NCI-H2081 (cell line): Measurements from ENCODE around the gene IP6K3.

Experiments used
- DNase-seq, 2 experiments: peaks; one replicate each; lab custom pipeline; 2025; lab: John Stamatoyannopoulos, UW

The IP6K3 gene

GRCh38 chr6:33705955-33706725, 40.6 kb downstream of the IP6K3 start:
- DNase-seq, result peak in 1 of 2 experiments; percentile 31

DNA sequence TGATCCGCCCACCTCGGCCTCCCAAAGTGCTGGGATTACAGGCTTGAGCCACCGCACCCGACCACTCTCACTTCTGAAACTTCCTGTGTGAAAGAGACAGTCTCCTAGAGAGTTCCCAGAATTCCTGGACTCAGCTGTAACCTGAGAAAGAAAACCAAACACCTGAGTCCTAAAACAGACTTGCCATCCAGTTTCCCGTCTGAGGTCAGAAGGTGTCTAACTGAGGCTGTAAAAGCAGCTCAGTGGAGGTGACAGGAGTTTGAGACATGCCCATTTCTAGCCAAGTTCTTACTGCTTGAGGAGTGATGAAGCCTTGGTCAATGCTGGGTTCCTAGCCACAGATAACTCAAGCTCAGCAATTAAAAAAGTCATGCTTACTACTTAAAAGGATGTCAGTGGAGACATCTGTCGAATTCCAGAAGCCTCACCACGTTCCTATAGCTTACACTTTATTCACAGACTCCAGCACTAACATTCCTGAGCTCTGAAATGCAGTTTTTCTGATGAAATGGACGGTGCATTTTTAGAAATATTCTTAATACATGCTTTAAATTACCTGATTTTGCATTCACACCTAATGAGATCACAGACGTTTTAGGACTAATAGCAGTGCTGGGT, 41.3 kb downstream of the IP6K3 start:
- no peak for DNase-seq

DNA sequence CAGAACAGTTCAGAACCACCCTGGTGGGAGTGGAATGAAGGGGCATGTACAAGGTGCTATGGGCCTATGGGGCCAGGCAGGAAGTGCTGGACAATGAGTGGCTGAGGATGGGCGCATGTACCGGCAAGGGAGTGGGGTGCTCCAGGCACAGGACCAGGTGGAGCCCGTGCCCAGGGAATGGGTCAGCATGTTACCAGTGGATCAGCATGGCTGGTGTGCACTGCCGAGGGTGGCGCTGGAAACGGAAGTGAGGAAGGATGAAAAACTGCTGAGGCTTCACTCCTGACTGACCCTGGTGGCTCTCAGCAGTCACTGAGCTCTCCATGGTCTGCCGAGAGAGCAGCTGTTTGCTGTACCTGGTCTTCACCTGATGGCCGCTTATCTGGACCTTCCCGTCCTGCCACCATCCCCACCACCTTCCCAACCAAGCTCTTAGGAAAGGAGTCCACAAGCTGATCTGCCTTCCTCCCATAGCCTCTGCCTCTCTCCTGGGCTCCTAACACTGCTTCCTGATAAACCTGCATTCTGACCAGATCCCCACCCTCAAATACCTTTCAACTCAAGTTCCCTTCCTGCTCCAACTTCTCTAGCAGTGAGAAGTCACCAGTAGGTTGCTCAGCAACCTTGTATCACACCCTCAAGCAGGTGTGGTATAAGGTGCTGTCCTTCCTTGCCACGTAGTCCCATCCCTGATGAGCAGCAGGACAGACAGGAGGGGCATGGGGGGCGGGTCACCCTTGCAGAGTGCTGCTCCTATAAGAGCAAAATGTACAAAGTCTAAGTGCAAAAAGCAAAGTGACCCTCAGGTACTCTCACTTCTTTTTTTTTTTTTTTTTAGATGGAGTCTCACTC, 42.3 kb downstream of the IP6K3 start:
- DNase-seq, result no peak

GRCh38 chr6:33702345-33702977, 44.2 kb downstream of the IP6K3 start:
- DNase-seq, result peak in 1 of 2 experiments; percentile 33

DNA sequence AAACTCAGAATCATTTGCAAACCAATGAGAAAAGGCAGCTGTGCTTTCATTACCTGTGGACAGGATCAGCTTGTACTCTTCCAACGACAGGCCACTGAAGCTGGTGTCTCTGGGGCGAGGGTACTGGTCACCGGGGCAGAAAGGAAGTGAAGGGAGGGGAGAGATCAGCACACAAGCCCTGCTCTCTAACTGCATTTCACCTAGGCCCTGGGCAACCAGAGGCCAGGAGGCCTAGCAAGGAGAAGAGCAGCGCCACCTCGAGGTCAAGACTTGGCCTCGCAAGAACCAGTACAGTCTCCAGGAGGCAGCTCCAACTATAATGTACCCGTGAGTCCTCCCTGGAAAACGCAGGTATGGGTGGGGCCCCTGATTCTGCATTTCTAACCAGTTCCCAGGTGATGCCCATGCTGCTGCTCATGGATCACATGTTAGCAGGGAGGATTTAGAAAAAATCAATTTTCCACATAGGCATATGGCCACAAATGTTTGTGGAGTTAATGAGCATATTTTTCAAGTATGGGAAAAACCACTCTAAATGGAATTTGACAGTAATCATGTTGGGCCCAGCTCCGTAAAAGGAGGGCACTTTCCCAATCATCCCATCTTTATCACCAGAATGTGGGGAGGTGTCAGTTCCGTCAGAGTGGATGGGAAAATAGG, 46.2 kb downstream of the IP6K3 start:
- DNase-seq, result peak; percentile 58 to 61

DNA sequence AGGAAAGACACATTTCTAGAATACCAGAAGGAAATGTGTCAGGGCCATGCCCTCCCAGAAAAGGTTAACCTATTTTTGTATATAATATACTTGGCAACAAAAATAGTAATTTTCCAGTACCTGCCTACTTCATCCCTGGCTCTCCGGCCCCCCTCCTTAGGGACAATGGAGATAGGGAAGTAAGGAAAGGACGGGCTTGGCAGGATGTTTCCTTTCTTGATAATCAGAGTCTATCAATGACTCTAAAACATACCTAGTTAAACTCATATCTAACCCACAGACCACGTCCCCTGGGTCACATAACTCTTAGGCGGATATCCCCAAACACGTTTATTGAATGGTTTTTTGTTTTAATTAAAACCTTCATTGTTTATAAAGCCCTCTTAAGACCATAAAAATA, 47.0 kb downstream of the IP6K3 start:
- DNase-seq, result no peak

GRCh38 chr6:33699131-33699530, 47.6 kb downstream of the IP6K3 start:
- DNase-seq, result no peak

GRCh38 chr6:33698494-33698893, 48.2 kb downstream of the IP6K3 start:
- no peak for DNase-seq

GRCh38 chr6:33697845-33698244, 48.9 kb downstream of the IP6K3 start:
- no peak for DNase-seq

DNA sequence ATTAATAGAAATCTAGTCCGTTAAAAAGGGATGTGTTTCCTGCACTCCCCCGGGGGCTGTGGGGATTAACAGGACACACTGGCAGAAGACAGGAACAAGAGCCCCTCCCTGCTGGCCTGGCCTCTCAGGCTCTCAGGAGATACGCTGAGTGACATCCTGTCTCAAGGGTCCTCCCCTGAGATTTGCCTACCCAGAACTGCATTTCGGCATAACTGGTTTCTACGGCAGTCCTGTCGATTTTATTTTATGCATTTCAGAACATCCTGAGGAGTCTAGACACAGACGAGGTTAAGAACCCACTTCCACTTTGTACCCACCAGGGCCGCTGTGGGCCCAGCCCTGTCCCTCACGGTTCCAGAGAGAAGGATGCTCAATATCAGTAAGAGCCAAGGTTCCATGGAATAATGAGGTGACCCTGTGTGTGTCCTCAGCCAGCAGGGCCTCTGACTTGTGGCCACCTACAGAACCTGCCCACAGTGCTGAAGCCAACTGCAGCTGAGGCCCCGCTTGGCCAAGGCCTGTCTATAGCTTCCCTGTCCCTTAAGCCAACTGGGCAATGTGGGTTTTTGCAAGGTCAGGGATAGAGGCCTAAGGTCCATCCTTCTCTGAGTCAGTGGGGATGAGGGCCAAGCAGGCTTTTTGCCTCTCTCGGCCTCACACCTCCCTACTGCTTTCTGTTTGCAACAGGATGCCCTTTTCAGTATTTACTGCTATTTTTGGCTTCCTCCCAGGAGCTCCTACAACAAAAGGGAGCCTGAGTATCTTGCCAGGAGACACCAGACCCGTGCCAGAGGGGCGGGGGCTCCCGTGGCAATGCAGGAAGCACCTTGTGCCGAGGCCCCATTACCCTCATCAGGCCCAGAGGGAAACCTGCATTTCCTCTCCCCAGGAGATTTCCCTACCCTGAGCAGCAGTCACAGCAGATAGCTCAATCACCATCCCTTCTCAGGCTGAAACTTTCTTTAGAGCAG, 49.9 kb downstream of the IP6K3 start:
- DNase-seq, result peak; percentile 91 to 97

DNA sequence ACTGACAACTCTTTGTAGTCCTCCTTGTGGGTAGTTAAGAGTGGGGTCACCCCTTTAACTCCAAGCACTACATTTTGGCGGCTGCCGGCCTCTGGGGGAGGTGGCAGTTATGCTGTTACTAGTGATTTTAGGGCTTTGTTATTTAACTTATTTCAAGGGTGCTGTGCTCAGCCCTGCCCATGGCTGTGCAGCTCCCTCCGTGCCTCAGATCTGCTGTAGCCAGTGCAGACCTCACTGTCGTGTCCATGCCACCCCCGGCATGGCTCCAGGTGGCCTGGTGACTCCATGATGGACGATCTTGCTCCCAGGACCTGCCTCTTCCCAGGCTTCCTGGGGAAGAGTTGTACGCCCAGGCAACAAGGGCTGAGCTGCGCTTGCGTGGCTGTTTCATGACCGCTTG, 50.6 kb downstream of the IP6K3 start:
- no peak for DNase-seq

DNA sequence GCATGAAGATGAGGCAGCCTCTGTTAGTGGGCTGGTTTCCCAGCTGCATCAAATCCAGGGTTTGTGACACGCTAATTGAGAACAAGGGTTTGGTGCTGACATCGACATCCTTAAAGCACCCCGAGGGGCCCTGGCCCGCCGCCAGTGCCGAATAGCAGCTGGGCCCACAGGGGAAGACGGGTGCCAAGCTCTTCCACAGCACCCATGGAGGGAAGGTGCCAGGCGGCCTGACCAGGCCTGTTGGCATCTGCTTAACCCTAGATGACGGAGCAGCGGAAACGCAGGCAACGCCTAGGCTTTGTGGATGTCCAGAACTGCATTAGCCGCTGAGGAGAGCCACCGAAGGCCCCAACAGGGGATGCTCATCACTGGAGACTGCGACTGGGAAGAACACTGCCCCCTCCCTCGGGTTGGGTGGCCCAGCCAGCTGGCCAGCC, 51.2 kb downstream of the IP6K3 start:
- DNase-seq, result peak; percentile 46 to 75

- no peak for DNase-seq
These were observed 51.7 kb downstream of the IP6K3 start for GRCh38 chr6:33694977-33695376.

DNA sequence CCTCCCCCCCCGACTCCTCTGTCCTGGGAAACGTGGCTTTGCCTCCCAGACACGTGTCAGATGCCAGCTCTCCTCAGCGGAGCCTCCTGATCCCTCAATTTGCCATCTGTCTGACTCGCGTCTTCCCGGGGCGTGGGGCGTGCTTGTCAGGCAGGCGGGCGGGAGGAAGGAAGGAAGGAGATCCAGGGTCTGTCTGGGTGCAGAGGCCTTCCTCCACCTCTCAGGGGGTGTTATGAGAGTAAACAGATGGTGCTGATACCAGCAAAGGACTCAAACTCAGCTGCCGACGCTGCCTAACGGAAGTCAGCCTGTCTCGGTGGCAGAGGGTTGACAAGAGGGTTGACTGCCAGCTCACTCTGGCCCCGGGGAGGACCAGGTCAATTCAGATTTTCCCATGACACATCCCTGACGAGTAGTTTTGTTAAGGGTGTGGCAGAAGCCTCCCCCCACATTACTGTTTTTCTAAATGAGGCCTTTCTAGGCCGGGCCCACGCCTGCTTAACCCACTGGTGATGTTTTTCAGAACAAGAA, 52.2 kb downstream of the IP6K3 start:
- DNase-seq, result no peak

DNA sequence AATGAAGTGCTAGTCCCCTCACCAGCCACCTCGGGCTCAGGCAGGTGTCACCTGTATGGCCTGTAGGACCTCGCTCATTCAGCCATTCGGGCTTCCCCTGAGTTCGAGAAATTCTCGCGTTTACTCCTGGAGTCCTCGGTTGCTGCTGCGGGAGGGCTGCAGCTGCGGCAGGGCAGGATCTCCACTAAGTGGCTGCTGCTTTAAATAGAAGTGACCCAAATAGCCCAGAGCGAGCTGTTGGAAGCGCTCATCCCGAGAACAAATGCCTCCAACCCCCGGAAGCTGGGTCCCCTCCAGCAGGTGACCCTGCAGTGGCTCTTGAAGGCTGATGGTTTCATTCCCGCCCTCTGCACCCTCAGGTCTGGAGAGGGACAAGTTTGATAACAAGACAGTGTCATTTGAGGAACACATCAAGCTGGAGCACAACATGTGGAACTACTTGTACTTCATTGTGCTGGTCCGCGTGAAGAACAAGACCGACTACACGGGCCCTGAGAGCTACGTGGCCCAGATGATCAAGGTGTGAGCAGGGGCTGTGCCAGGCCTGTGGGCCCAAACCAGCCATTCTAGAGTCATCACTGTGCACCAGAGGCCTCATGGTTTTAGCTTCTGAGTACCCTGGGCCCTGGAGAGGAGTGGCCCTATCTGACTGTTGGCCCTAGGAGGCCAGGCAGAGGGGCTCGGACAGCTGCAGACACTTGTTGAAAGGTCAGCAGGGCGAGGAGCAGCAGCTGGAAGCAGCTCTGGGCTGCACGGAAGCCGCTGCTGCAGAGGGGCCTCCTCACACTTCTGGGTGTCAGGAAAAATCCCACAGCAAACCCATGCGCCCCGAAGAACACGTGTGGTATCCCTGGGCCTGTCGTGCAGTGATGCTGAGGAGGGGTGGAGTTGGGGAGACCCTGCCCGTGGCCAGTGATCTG, 53.3 kb downstream of the IP6K3 start:
- no peak for DNase-seq

DNA sequence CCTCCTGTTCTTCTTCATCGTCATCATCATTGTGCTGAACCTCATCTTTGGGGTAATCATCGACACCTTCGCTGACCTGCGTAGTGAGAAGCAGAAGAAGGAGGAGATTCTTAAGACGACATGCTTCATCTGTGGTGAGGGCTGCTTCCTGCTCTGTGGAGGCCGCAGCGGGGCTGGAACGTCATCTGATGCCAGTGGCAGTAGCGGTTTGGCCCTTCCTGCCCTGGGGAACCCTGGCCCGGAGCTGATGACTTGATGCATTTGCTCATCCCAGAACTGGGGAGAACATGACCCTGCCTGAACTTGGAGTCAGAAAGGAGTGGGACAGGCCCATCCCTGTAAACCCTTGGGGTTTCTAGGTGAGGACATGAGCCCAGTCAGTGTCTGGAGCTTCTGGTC, 53.9 kb downstream of the IP6K3 start:
- no peak for DNase-seq

- DNase-seq, result no peak
These were observed 54.5 kb downstream of the IP6K3 start for GRCh38 chr6:33692078-33692759.

DNA sequence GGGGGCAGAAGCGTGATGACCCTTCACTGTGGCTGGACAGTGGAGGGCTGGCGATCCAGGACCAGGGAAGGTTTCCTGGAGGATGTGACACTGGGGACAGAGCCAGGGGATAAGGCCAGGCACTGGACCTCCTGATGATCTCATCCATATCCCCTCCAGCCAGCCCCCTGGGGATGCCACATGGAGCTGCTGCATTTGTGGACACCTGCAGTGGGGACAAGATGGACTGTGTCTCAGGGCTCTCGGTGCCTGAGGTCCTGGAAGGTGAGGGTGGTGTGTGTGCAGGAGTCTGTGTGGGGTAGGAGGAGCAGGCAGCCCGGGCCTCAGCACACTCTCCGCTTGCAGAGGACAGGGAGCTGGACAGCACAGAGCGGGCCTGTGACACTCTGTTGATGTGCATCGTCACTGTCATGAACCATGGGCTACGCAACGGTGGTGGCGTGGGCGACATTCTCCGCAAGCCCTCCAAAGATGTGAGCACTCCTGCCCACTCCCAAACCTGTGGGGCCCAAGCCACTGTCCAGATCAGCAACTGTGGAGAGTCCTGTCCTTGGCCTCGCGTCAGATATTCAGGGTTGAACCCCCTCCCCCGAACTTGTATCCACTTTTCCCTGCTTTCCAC, 55.1 kb downstream of the IP6K3 start:
- no peak for DNase-seq
